ENCODE measurements around the gene HDAC4. TPM values are rescaled to one million over a fixed set of nuclear protein-coding genes. Genes with fewer than 3 reads are reported as not detected.

HDAC4 gene
- 138 and 167 TPM in 2 replicates for total RNA-seq (2013; cell fraction: nucleolus; rRNA removed)
- total RNA-seq (2014; rRNA removed) (5.8 and 6.0 TPM in 2 replicates), total RNA-seq (2014; rRNA removed; fragmentation: Illumina TruSeq; extraction: Trizol) (3.9 and 5.8 TPM in 2 replicates), total RNA-seq (2021) (15.7 and 17.7 TPM in 2 replicates), polyA plus RNA-seq (2011; rRNA removed) (2.9 and 5.3 TPM in 2 replicates), polyA plus RNA-seq (2014; fragmentation: Illumina TruSeq; extraction: Trizol) (2.2 and 5.0 TPM in 2 replicates), polyA plus RNA-seq (2014; fragmentation: Nextera tagmentation; extraction: Ambion mirVana) (under 1 TPM; 0.22 to 0.69 TPM), polyA plus RNA-seq (2014; rRNA removed) (3.4 and 5.5 TPM in 2 replicates), polyA plus RNA-seq (2016; fragmentation: Nextera tagmentation; extraction: Ambion mirVana) (1 to 10 TPM; 3.8 to 4.6 TPM), polyA minus RNA-seq (2011; rRNA and poly(A)+ RNA removed) (17.0 and 28.5 TPM in 2 replicates), Bru-seq, nascent RNA (percentile 54 among the genes with signal in this experiment), BruChase-seq, experiment 1, labeled RNA remaining after a 6-hour chase (percentile 59 among the genes with signal in this experiment), BruChase-seq, experiment 2, labeled RNA remaining after a 2-hour chase (percentile 55 among the genes with signal in this experiment)
- 1.0 TPM for polyA plus RNA-seq (2011; ENCODE audit: low read depth)
- polyA plus RNA-seq (2011; cell fraction: cytosol; rRNA removed), result 7.5 and 12.2 TPM in 2 replicates
- polyA plus RNA-seq (2011; cell fraction: nucleus; rRNA removed), result 26.5 and 41.1 TPM in 2 replicates
- 2.3 and 3.9 TPM in 2 replicates for polyA plus RNA-seq (2012)
- polyA minus RNA-seq (2011; cell fraction: cytosol; rRNA and poly(A)+ RNA removed), result 11.2 and 17.8 TPM in 2 replicates
- polyA minus RNA-seq (2011; cell fraction: nucleus; rRNA and poly(A)+ RNA removed), result 23.5 and 53.7 TPM in 2 replicates
- long read RNA-seq, experiment 1, partial matches to known transcripts, result 0 of 2 reads
- long read RNA-seq, experiment 1, other reads (novel, unspliced or antisense), result 2 of 2 reads
- long read RNA-seq, experiment 2, partial matches to known transcripts, result 0 of 1 reads
- long read RNA-seq, experiment 2, other reads (novel, unspliced or antisense), result 1 of 1 reads

DNA sequence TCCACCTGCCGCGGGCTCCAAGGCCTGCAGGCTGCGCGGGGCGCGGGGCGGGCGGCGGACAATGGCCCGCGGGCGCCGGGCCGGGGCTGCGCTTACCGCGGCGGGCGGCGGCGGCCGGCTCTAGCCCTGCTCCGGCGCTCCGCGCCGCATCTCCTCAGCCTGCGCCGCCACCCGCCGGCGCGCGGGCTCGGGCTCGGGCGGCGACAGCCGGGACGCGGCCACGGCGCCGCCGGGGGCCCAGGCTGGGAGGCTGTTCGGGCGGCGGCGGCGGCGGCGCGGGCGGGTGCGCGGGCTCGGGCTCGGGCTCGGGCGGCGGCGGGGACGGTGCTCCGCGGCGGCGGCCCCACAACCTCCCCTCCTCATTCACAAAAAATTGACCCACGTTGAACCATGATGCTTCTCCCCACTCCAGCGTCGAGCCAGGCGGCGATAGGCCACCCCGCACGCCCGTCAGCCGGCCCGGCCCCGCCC is at the start of gene HDAC4:
Gene HDAC4 (minus strand): TSS at position 425 of the 471 bp plus-strand sequence. CDS start 48,321 bp downstream, outside the sequence.
- Histone ChIP-seq H2AFZ (ENCODE audit: control insufficient read depth, low read depth, low read length) (peak within 1 kb of the TSS; percentile 99), H3K4me3 (peak within 1 kb of the TSS; percentile 79), H3K9ac (ENCODE audit: control insufficient read depth, insufficient read depth, low read length) (peak within 1 kb of the TSS; percentile 74), H4K20me1 (ENCODE audit: control insufficient read depth, insufficient read depth) (no peaks in the 10 kb centered on the region), H3K27ac (ENCODE audit: control insufficient read depth, insufficient read depth) (peak within 1 kb of the TSS; percentile 96), H3K4me2 (ENCODE audit: control insufficient read depth, insufficient read depth) (peak within 1 kb of the TSS; percentile 86), H3K27me3 (replicated peaks in 1 of 2; ENCODE audit: control insufficient read depth in 2 of 2, insufficient read depth in 2 of 2, low read length in 1 of 2) (no peaks in the 10 kb centered on the region), H3K36me3 (ENCODE audit: control insufficient read depth in 2 of 2, insufficient read depth in 2 of 2, low read length in 1 of 2) (no peaks in the 10 kb centered on the region), H3K9me3 (replicated peaks; ENCODE audit: control insufficient read depth, insufficient read depth, low read length) (no peaks in the 10 kb centered on the region), H3K79me2 (ENCODE audit: control insufficient read depth, insufficient read depth, low read length) (0 out of 2 replicates have a peak, but pooled peaks cover 2% of the 10 kb centered on the region), H3K4me1 (ENCODE audit: control insufficient read depth, insufficient read depth, low read length) (peaks cover 5% of the 10 kb centered on the region; the same call in 1 of the 2 replicates)
- ChIA-PET SMC1A (ENCODE audit: uncharacterized antibody, unreplicated experiment) (interaction anchor here (0.8 to 1.0 kb wide), 3 partner anchors 20 to 108 kb away, joined by 3 to 6 read pairs (median 4); no protein-coding TSS in a partner anchor), RAD21 (ENCODE audit: unreplicated experiment) (interaction anchor here (0.6 to 1.2 kb wide), 12 partner anchors 19 to 256 kb away, joined by 3 to 25 read pairs (median 4); no protein-coding TSS in a partner anchor), CTCF (no interaction called here), POLR2A (interaction anchor here (0.8 to 2.3 kb wide), 3 partner anchors 10 to 19 kb away, joined by 3 to 19 read pairs (median 3); no protein-coding TSS in a partner anchor)
- TF ChIP-seq NFYB (IDR thresholded peaks at IDR 0.05; ENCODE audit: insufficient read depth, low read depth, low read length) (no peak), RB1 (IDR thresholded peaks at IDR 0.05; ENCODE audit: borderline replicate concordance) (no peak), BMI1 (IDR thresholded peaks at IDR 0.05; ENCODE audit: borderline replicate concordance) (no peak), DPF2 (IDR thresholded peaks at IDR 0.05) (peak; percentile 81; the same call in 1 of the 2 replicates), EZH2 (IDR thresholded peaks at IDR 0.05; ENCODE audit: borderline replicate concordance, control insufficient read depth, low read depth, low read length) (no peak), JUND (IDR thresholded peaks at IDR 0.05; ENCODE audit: low read depth, low read length) (no peak), NR2C1 (IDR thresholded peaks at IDR 0.05) (0 out of 2 replicates have a peak, but pooled peaks have one; percentile 30)
- TF ChIP-seq, protein P1, sequence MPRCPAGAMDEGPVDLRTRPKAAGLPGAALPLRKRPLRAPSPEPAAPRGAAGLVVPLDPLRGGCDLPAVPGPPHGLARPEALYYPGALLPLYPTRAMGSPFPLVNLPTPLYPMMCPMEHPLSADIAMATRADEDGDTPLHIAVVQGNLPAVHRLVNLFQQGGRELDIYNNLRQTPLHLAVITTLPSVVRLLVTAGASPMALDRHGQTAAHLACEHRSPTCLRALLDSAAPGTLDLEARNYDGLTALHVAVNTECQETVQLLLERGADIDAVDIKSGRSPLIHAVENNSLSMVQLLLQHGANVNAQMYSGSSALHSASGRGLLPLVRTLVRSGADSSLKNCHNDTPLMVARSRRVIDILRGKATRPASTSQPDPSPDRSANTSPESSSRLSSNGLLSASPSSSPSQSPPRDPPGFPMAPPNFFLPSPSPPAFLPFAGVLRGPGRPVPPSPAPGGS (IDR thresholded peaks at IDR 0.05; ENCODE audit: borderline replicate concordance, insufficient read depth, low read depth, low read length, poor library complexity, severe bottlenecking), result no peak
- TF ChIP-seq, protein P2, sequence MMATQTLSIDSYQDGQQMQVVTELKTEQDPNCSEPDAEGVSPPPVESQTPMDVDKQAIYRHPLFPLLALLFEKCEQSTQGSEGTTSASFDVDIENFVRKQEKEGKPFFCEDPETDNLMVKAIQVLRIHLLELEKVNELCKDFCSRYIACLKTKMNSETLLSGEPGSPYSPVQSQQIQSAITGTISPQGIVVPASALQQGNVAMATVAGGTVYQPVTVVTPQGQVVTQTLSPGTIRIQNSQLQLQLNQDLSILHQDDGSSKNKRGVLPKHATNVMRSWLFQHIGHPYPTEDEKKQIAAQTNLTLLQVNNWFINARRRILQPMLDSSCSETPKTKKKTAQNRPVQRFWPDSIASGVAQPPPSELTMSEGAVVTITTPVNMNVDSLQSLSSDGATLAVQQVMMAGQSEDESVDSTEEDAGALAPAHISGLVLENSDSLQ (IDR thresholded peaks at IDR 0.05), result 0 out of 2 replicates have a peak, but pooled peaks have one; percentile 97
- TF ChIP-seq, protein P3, sequence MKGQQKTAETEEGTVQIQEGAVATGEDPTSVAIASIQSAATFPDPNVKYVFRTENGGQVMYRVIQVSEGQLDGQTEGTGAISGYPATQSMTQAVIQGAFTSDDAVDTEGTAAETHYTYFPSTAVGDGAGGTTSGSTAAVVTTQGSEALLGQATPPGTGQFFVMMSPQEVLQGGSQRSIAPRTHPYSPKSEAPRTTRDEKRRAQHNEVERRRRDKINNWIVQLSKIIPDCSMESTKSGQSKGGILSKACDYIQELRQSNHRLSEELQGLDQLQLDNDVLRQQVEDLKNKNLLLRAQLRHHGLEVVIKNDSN (IDR thresholded peaks at IDR 0.05; ENCODE audit: borderline replicate concordance, extremely low read length, insufficient read depth, low read depth, low read length), result no peak
- TF ChIP-seq, protein P4, sequence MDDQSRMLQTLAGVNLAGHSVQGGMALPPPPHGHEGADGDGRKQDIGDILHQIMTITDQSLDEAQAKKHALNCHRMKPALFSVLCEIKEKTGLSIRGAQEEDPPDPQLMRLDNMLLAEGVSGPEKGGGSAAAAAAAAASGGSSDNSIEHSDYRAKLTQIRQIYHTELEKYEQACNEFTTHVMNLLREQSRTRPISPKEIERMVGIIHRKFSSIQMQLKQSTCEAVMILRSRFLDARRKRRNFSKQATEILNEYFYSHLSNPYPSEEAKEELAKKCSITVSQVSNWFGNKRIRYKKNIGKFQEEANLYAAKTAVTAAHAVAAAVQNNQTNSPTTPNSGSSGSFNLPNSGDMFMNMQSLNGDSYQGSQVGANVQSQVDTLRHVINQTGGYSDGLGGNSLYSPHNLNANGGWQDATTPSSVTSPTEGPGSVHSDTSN (IDR thresholded peaks at IDR 0.05; ENCODE audit: insufficient replicate concordance, low read depth, low read length), result peak; percentile 97
- no peak for ATAC-seq
- no TSS peak for BruUV-seq (replicated peaks)
- intact Hi-C loops (cut with micrococcal nuclease; ENCODE audit: unreplicated experiment) (loop anchor here (1.0 to 5.0 kb wide), 2 partner anchors 19 to 133 kb away; no protein-coding TSS in a partner anchor), in situ Hi-C loops (cut with MboI) (no loop called here)
- no peak for FAIRE-seq
- no peak for DNase-seq (ENCODE audit: low read depth, low spot score)
- WGBS (ENCODE audit: insufficient coverage, insufficient replicate concordance, low lambda C conversion rate, missing lambda C conversion rate), result 2% methylated on average over 33 of the region's 78 CpGs

Measured in GM12878 (cell line).